Measurements from ENCODE around the gene ABCB8. TPM values are rescaled to one million over a fixed set of nuclear protein-coding genes. Genes with fewer than 3 reads are reported as not detected.

Gene ABCB8
- total and polyA plus RNA-seq, 9 of the 15 experiments (the other 6 are each of a cell fraction or from before 2014, with no cell fraction given): 7.6 to 106 (median 36.3) TPM

DNA sequence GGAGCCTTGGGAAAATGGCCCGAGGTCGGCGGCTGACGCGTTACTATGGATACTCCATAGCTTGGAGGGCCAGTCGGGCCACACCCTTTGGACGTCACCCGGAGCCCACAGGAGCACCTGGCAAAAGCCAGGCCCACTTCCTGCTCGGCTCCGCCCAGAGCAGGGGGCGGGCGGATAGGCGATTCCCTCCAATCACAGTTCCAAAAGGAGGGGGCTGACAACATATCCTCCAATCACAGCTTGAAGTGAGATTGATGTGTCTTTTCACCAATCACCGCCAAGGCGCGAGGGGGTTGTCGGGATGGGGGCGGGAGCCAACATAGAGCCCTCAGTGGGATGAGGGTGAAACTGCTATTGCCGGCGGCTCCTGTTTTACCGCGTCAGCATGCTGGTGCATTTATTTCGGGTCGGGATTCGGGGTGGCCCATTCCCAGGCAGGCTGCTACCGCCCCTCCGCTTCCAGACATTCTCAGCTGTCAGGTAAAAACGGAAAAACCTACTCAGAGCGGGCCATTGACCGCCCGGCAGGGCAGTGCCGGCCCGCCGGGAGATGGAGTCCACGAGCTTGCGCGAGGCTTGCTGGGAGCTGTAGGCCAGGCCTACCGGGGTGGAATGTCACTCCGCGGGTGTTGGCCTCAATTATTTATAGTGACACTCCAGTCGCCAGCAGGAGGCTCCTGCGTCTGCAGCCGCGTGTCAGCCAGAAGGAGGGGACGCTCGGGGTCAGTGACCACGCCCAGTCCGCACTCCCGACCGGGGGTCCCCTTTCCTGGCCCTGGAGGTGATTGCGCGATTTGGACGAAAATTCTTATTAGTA lies at the start of gene ABCB8 (continued):
- no peak for TF ChIP-seq POLR3A (IDR thresholded peaks at IDR 0.05; ENCODE audit: borderline replicate concordance, extremely low read depth, insufficient read depth, insufficient read length)
- TF ChIP-seq, protein P1, sequence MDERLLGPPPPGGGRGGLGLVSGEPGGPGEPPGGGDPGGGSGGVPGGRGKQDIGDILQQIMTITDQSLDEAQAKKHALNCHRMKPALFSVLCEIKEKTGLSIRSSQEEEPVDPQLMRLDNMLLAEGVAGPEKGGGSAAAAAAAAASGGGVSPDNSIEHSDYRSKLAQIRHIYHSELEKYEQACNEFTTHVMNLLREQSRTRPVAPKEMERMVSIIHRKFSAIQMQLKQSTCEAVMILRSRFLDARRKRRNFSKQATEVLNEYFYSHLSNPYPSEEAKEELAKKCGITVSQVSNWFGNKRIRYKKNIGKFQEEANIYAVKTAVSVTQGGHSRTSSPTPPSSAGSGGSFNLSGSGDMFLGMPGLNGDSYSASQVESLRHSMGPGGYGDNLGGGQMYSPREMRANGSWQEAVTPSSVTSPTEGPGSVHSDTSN (CRISPR knock-in tag; IDR thresholded peaks at IDR 0.05; ENCODE audit: low read depth): peak; percentile 85
- TF ChIP-seq, protein P1 (tag; conservative IDR thresholded peaks at IDR 0.05; ENCODE audit: low read depth): peak; percentile 99
- TF ChIP-seq, protein P2, sequence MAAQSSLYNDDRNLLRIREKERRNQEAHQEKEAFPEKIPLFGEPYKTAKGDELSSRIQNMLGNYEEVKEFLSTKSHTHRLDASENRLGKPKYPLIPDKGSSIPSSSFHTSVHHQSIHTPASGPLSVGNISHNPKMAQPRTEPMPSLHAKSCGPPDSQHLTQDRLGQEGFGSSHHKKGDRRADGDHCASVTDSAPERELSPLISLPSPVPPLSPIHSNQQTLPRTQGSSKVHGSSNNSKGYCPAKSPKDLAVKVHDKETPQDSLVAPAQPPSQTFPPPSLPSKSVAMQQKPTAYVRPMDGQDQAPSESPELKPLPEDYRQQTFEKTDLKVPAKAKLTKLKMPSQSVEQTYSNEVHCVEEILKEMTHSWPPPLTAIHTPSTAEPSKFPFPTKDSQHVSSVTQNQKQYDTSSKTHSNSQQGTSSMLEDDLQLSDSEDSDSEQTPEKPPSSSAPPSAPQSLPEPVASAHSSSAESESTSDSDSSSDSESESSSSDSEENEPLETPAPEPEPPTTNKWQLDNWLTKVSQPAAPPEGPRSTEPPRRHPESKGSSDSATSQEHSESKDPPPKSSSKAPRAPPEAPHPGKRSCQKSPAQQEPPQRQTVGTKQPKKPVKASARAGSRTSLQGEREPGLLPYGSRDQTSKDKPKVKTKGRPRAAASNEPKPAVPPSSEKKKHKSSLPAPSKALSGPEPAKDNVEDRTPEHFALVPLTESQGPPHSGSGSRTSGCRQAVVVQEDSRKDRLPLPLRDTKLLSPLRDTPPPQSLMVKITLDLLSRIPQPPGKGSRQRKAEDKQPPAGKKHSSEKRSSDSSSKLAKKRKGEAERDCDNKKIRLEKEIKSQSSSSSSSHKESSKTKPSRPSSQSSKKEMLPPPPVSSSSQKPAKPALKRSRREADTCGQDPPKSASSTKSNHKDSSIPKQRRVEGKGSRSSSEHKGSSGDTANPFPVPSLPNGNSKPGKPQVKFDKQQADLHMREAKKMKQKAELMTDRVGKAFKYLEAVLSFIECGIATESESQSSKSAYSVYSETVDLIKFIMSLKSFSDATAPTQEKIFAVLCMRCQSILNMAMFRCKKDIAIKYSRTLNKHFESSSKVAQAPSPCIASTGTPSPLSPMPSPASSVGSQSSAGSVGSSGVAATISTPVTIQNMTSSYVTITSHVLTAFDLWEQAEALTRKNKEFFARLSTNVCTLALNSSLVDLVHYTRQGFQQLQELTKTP (IDR thresholded peaks at IDR 0.05; ENCODE audit: low read depth in 1 of 2, partially characterized antibody in 2 of 2): peak; percentile 88 to 99
- no peak for TF ChIP-seq MCM2 (IDR thresholded peaks at IDR 0.05; ENCODE audit: low read depth)
- TF ChIP-seq GATA2 (CRISPR knock-in tag; IDR thresholded peaks at IDR 0.05): no peak
- no peak for TF ChIP-seq GTF2F1 (IDR thresholded peaks at IDR 0.05; ENCODE audit: low read depth, low read length)
- TF ChIP-seq, protein P3, sequence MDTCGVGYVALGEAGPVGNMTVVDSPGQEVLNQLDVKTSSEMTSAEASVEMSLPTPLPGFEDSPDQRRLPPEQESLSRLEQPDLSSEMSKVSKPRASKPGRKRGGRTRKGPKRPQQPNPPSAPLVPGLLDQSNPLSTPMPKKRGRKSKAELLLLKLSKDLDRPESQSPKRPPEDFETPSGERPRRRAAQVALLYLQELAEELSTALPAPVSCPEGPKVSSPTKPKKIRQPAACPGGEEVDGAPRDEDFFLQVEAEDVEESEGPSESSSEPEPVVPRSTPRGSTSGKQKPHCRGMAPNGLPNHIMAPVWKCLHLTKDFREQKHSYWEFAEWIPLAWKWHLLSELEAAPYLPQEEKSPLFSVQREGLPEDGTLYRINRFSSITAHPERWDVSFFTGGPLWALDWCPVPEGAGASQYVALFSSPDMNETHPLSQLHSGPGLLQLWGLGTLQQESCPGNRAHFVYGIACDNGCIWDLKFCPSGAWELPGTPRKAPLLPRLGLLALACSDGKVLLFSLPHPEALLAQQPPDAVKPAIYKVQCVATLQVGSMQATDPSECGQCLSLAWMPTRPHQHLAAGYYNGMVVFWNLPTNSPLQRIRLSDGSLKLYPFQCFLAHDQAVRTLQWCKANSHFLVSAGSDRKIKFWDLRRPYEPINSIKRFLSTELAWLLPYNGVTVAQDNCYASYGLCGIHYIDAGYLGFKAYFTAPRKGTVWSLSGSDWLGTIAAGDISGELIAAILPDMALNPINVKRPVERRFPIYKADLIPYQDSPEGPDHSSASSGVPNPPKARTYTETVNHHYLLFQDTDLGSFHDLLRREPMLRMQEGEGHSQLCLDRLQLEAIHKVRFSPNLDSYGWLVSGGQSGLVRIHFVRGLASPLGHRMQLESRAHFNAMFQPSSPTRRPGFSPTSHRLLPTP (IDR thresholded peaks at IDR 0.05; ENCODE audit: borderline replicate concordance, extremely low read depth, insufficient read length): no peak
- TF ChIP-seq SREBF1 (IDR thresholded peaks at IDR 0.05; ENCODE audit: borderline replicate concordance, low read depth, low read length): 0 out of 2 replicates have a peak, but pooled peaks have one; percentile 14
- TF ChIP-seq ELF4 (CRISPR knock-in tag; IDR thresholded peaks at IDR 0.05): no peak
- TF ChIP-seq ZNF253 (CRISPR knock-in tag; conservative IDR thresholded peaks at IDR 0.05): no peak
- TF ChIP-seq ZSCAN29 (IDR thresholded peaks at IDR 0.05): no peak
- TF ChIP-seq, protein P4, sequence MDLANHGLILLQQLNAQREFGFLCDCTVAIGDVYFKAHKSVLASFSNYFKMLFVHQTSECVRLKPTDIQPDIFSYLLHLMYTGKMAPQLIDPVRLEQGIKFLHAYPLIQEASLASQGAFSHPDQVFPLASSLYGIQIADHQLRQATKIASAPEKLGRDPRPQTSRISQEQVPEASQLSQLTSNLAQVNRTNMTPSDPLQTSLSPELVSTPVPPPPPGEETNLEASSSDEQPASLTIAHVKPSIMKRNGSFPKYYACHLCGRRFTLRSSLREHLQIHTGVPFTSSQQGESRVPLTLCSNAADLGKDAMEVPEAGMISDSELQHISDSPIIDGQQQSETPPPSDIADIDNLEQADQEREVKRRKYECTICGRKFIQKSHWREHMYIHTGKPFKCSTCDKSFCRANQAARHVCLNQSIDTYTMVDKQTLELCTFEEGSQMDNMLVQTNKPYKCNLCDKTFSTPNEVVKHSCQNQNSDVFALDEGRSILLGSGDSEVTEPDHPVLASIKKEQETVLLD (IDR thresholded peaks at IDR 0.05): no peak
- TF ChIP-seq TAF15 (IDR thresholded peaks at IDR 0.05; ENCODE audit: low read depth, low read length): no peak
- TF ChIP-seq ZBTB8A (IDR thresholded peaks at IDR 0.05; ENCODE audit: partially characterized antibody): no peak
- TF ChIP-seq TBP (optimal IDR thresholded peaks at IDR 0.05; ENCODE audit: low read depth, low read length): peak; percentile 84

Measured in K562 (cell line).